IPS DF 6.9 (cell line): ENCODE data around the gene SP2.

ENCODE experiments used
- DNase-seq: peaks from one replicate; pipeline ENCODE4 v3.0.0-alpha.2; 2013; ENCODE audit warnings: low read depth, low spot score
- H3K27ac ChIP-seq: one replicate; pipeline ENCODE4 v1.5.1; 2013; ENCODE audit warnings: low read length, control low read depth
- H3K27me3 ChIP-seq: 2 replicates; pipeline ENCODE4 v1.6.1; 2013; ENCODE audit warnings: mild to moderate bottlenecking, low read length; ENCODE audit not compliant: control insufficient read depth, insufficient read depth
- H3K36me3 ChIP-seq: 2 replicates; pipeline ENCODE4 v1.6.1; 2013; ENCODE audit warnings: low read length; ENCODE audit not compliant: control insufficient read depth, insufficient read depth
- H3K4me1 ChIP-seq: 2 replicates; pipeline ENCODE4 v1.6.1; 2013; ENCODE audit warnings: low read length; ENCODE audit not compliant: control insufficient read depth, insufficient read depth
- H3K4me3 ChIP-seq: 2 replicates; pipeline ENCODE4 v1.5.1; 2013; ENCODE audit warnings: mild to moderate bottlenecking, low read length
- H3K9me3 ChIP-seq: 2 replicates; pipeline ENCODE4 v1.6.1; 2013; ENCODE audit warnings: low read length, inconsistent platforms; ENCODE audit not compliant: control insufficient read depth, insufficient read depth
- WGBS: extraction: QIAGEN DNeasy Blood & Tissue Kit; methylation state at CpG from one replicate; pipeline ENCODE4 v1.1.7; 2013; ENCODE audit warnings: mixed read lengths, missing lambda C conversion rate; ENCODE audit not compliant: insufficient read length, insufficient coverage; 5-methylcytosine and 5-hydroxymethylcytosine counted together

Gene SP2

GRCh38 chr17:47871048-47871447, 25.0 kb upstream of the SP2 start:
- no peak for DNase-seq
- no peak overlapping the region for H3K4me3 ChIP-seq
- H3K36me3 ChIP-seq = no peaks in the 10 kb centered on the region
- H3K9me3 ChIP-seq = no peaks in the 10 kb centered on the region
- H3K4me1 ChIP-seq = 0 out of 2 replicates have a peak, but pooled peaks cover 5% of the 10 kb centered on the region
- no peak overlapping the region for H3K27ac ChIP-seq
- peaks cover 4% of the 10 kb centered on the region; the same call in 1 of the 2 replicates for H3K27me3 ChIP-seq

DNA sequence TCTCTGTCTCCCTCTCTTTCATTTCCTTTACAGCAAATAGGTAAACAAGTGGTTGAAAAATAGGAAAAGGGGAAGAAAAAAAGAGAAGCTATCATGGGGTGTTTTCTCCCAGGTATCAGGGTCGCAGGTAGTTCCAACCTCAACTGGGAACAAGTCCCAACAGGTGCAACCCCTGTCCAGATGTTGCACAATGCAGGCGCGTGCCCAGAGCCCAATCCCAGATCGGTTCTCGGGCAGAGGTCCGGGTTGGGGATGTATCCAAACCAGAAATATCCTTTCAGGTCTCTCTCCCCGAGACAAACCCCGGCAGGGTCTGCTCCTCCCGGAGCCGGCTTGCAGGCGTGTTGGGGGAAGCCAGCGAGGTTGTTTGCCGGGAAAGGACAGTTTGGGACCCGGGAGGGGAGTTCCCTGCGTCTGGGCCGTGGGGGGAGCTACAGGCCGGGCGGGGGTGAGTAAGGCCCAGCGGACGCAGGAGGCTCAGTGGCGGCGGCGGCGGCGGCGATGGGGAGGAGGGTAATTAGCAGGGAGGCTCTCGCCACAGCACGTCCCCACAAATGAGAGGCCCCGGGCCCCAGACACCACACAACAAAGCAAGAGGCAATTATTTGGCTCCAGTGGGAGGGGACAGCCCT, 23.9 kb upstream of the SP2 start:
- DNase-seq = no peak
- Histone ChIP-seq H3K27ac (no peak overlapping the region), H3K27me3 (peaks cover 4% of the 10 kb centered on the region; the same call in 1 of the 2 replicates), H3K36me3 (no peaks in the 10 kb centered on the region), H3K9me3 (no peaks in the 10 kb centered on the region), H3K4me1 (0 out of 2 replicates have a peak, but pooled peaks cover 5% of the 10 kb centered on the region), H3K4me3 (peak overlapping the region; percentile 32; the same call in 1 of the 2 replicates)
- WGBS = no CpG with 5 or more reads among the region's 29 CpGs

- Histone ChIP-seq H3K4me3 (peak overlapping the region; percentile 32; the same call in 1 of the 2 replicates), H3K36me3 (no peaks in the 10 kb centered on the region), H3K9me3 (no peaks in the 10 kb centered on the region), H3K4me1 (0 out of 2 replicates have a peak, but pooled peaks cover 5% of the 10 kb centered on the region), H3K27ac (no peak overlapping the region), H3K27me3 (peaks cover 4% of the 10 kb centered on the region; the same call in 1 of the 2 replicates)
- no peak for DNase-seq
- no CpG with 5 or more reads among the region's 15 CpGs for WGBS
Measured at GRCh38 chr17:47872651-47873161, 23.3 kb upstream of the SP2 start.

DNA sequence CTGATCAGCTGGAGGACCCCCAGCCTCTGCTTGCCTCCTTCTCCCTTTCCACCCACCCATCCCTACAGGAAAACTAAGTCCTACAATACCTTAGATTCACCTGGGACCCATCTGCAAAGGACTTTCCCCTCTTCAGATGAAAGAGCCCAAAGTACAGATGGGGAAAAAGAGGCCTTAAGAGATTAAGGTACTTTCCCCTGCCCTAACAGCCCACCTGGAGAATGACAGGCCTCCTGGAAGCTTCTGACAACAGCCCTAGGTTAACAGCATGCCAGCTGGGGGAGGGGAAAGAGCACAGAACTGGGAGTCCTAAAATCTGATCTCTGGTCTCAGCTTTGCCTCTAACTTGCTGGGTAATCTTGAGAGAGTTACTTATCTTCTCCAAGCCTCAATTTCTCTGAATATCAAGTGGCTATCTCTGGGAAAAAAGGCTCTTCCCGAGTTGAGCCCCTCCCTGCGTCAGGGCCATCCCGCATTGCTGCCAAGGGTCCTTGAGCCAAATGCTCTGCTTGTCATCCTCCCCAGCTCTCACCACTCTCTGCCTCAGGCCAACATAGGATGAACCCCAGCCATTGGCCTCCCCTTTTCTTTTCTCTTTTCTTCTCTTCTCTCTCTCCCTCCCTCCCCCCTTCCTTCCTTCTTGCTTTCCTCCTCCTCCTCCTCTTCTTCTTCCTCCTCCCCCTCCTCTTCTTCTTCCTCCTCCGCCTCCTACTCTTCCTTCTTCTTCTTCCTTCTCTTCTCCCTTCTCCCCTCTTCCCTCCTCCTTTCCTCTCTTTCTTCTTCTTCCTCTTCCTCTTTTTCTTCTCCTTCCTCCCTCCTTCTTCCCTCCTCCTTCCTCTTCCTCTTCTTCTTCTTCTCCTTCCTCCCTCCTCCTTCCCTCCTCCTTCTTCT, 22.6 kb upstream of the SP2 start:
- WGBS = no CpG with 5 or more reads among the region's 4 CpGs
- H3K27me3 ChIP-seq = peaks cover 4% of the 10 kb centered on the region; the same call in 1 of the 2 replicates
- no peak for DNase-seq
- H3K27ac ChIP-seq = no peak overlapping the region
- H3K9me3 ChIP-seq = no peaks in the 10 kb centered on the region
- H3K4me3 ChIP-seq = no peak overlapping the region
- no peaks in the 10 kb centered on the region for H3K36me3 ChIP-seq
- H3K4me1 ChIP-seq = peaks cover 7% of the 10 kb centered on the region; the same call in 1 of the 2 replicates

- H3K36me3 ChIP-seq = no peaks in the 10 kb centered on the region
- no peak for DNase-seq
- no peak overlapping the region for H3K27ac ChIP-seq
- H3K9me3 ChIP-seq = no peaks in the 10 kb centered on the region
- no CpG with 5 or more reads among the region's 11 CpGs for WGBS
- no peak overlapping the region for H3K4me3 ChIP-seq
- H3K4me1 ChIP-seq = peaks cover 6% of the 10 kb centered on the region; the same call in 1 of the 2 replicates
- H3K27me3 ChIP-seq = peaks cover 2% of the 10 kb centered on the region; the same call in 1 of the 2 replicates
Measured at GRCh38 chr17:47875011-47875985, 20.7 kb upstream of the SP2 start.

- no peak overlapping the region for H3K27ac ChIP-seq
- H3K36me3 ChIP-seq = no peaks in the 10 kb centered on the region
- no peaks in the 10 kb centered on the region for H3K9me3 ChIP-seq
- no CpG with 5 or more reads among the region's 9 CpGs for WGBS
- H3K27me3 ChIP-seq = no peaks in the 10 kb centered on the region
- DNase-seq = no peak
- peaks cover 6% of the 10 kb centered on the region; the same call in 1 of the 2 replicates for H3K4me1 ChIP-seq
- H3K4me3 ChIP-seq = no peak overlapping the region
Measured at GRCh38 chr17:47877368-47878034, 18.5 kb upstream of the SP2 start.

DNA sequence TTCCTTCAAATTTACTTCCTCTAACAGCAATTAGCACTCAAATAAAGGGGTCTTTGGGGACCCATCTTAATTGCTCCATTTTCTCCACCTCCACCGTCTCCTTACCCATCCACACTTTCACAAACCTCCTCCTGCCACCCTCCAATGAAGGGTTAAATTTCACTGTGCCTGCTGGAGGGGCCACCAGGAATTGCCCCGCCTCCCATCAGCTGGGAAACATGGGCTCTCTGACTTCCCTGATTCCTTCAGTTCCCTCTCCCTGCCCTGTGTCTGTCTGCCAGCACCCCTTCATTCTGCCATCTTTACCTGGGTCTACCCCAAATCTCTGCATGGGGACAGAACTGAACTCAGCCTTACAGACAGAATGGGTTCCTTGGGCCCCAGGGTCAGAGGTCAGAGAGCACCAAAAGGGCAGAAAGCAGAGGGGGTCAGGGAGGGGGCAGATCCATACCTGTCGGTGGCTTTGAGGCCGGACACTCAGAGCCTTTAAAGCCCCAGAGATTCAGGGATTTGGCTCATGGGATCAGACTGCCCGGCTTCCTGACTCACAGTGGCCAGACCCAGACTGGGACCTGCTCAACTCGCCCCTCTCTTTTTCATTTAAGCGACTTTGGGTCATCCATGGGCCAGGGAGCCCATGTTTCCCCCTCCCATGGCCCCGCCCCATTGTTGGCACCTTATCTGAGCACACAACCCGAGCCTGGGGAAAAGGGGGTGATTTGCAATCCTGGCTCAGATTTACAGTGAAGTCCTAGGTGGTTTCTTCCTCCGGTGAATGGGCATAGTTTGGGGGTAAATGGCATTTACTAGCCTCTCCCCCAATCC, 17.6 kb upstream of the SP2 start:
- no peak for DNase-seq
- Histone ChIP-seq H3K27ac (no peak overlapping the region), H3K4me3 (no peak overlapping the region), H3K36me3 (no peaks in the 10 kb centered on the region), H3K27me3 (no peaks in the 10 kb centered on the region), H3K4me1 (peaks cover 6% of the 10 kb centered on the region; the same call in 1 of the 2 replicates), H3K9me3 (no peaks in the 10 kb centered on the region)
- no CpG with 5 or more reads among the region's 10 CpGs for WGBS

DNA sequence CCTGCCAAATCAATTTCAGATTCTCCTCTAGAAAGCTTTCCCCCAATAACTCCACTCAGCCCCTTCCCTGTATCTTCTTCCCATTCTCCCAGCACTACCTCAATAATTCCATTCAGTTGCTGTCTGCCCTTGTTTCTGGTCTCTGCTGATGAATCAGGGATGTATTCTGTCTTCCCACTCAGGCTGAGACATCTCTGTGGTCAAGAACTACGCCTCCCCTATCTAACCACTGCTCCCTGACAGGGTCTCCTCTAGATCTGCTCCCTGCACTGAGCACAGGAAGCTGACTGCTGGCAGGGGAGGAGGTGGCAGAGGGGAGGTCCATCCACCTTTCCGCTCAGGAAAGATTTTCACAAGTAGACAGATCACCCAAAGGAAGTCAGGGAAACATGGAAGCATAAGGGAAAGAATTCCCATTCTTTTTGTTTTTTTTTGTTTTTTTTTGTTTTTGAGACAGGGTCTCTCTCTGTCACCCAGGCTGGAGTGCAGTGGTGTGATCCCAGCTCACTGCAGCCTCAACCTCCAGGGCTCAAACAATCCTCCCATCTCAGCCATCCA, 16.9 kb upstream of the SP2 start:
- no CpG with 5 or more reads among the region's 2 CpGs for WGBS
- peaks cover 6% of the 10 kb centered on the region; the same call in 1 of the 2 replicates for H3K4me1 ChIP-seq
- H3K36me3 ChIP-seq = no peaks in the 10 kb centered on the region

More for the DNA sequence above, 16.9 kb upstream of the SP2 start:
- DNase-seq = no peak
- Histone ChIP-seq H3K4me3 (no peak overlapping the region), H3K27me3 (no peaks in the 10 kb centered on the region), H3K9me3 (no peaks in the 10 kb centered on the region), H3K27ac (no peak overlapping the region)
